Right kidney (tissue), 1 donor: ENCODE results near the gene KRCC1.
"Not testable (repeated sequence)": the region's sequence is repeated elsewhere in the genome, so short reads cannot be mapped to it uniquely, and the experiment has no call there.

Source experiments
- DNase-seq: peaks from one replicate; pipeline ENCODE4 v3.0.0-alpha.2; 2016

The KRCC1 gene

DNA sequence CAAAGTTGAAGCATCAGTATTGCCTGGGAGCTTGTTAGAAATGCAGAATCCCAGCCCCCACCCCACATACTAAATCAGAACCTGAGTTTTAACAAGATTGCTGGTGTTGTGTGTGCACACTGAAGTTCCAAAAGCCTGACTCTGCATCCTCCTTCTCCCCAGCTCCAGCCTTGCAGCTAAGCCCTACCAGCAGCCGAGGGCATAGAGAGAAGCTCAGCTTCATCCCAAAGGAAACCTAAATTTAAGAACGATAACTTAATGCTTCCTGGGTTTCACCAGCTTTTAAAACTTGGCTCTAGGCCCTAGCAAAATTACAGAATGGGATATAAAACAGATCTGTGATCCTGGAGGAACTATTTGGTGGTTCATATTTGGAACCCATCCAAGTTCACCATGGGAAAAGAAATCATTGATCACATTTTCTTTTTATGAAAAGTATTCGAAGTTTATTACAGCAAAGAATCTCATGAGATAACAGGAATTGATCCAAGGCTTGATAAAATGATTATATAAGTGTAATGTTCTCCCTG, 23.1 kb upstream of the KRCC1 start:
- DNase-seq = no peak

DNA sequence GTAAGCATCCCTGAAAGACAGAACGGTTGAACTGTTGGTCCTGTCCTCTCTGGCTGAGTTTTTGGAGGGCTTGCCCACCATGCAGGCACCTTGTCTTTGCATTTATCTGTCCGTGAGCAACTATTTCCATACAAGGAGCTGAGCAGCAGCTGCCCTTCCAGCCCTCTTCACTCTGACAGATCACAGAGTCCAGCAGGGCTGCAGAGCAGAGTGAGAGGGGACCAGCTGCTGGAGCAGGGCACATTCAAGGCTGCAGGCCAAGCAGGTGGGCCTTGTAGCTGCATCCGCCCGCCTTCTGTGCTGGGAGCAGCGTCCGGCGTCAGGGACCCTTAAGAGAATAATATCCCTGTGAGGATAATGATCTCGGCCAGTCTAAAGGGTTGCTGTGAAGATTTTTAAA, 21.5 kb upstream of the KRCC1 start:
- DNase-seq = no peak

DNA sequence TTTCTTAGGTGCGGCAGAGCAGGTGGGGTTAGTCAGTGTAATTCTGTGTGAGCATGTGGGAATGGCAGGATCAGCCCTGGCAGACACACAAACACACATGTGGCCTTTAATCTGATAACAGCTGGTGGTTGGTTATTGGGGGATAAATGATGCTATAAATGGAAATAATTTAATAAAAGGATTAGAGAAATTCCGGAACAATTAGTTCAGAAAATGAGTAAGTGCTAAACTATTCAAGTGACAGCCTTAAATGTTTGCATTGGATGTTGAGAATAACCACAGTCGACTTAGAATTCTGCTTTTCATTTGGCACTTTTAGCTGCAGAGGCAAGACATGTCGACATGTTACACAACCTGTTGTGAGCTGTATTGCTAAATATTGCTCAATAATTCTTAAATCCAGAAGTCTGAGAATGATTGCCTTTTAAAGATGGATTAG, 19.3 kb upstream of the KRCC1 start:
- no peak for DNase-seq

DNA sequence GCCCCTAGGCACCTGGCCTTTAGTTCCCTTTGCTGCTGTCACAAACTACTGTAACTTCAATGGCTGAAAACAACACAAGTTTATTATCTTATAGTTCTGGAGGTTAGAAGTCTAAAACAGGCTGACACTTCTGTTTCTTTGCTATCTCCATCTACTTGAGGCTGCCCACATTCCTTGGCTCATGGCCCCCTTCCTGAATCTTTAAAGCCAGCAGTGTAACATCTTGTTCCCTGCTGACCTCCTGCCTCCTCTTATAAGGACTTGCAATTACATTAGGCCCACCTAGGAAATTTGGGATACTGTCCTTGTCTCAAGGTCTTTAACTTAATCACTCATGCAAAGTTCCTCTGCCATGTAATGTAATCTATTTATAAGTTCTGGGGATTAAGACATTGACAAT, 18.6 kb upstream of the KRCC1 start:
- DNase-seq = no peak

DNA sequence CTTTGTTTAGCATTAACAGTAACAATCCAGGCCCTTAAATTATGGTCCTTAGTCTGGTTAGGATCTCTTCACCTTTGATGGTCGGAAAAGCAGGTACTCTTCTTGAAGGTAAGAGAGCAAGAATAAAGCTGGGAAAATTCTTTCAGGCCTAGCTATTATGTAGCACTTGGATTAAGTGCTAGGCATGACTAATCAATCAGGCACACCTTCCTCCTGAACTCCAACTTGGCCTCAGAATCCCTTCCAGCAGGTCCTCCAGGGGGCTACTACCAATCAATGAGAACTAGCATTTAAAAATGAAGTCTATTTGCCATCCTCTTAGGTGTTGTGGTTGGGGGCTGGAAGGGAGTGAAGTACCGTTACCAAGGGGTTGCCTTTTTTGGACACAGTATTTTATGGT, 15.8 kb upstream of the KRCC1 start:
- no peak for DNase-seq

DNA sequence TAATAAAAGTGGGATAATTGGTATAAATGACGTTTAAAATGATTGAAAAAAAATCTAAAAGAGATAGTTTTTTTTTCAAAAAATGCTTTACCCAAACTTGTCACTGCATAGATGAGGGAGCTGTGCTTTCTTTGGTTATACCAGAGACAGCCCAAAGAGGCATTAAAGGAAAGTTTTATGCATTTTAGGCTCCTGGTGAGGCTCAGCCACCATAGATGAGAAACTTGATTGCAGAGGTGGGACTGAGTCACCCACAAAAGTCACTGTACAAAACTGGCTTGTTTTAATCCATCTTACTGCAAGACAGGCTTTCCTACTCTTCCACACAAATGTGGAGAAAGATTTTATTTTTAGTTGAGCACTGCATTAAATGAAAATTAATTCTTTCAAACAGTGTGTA, 14.5 kb upstream of the KRCC1 start:
- no peak for DNase-seq

DNA sequence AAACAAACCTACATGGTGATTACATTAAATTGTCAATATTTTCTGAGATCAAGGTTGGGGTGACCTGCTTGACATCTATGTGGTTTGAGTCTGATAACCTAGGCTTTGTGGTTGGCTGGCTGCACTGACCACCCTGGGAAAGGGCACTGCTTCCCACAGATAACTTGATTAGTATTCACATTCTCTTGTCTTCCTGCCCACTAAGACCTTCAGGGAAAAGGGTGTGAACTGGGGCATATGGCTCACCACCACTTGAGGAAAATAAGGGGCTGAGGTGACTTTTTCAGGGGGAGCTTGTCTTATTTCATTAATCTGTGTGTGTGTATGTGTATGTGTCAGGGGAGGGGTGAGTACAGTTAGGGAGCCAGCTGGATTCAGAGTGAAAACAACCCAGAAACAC, 13.5 kb upstream of the KRCC1 start:
- DNase-seq = no peak

DNA sequence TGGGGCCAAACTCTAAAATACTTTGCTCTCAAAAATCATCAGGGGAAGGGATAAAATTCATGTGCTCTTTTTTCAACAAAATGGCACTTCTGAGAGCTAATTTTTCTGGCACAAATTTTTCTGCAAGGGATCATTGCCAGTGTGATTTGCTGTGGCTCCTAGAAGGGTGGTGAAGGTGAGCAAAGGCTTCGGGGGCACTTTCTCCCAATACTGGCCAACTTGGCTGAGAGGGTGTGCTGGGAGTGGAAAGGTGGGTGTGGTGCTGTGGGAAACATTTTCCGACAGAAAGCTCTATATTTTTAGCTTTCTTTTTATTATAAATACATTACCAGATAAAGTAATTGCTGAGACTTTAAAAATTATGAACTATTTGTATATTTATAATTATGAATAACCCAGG, 12.5 kb upstream of the KRCC1 start:
- DNase-seq = no peak

DNA sequence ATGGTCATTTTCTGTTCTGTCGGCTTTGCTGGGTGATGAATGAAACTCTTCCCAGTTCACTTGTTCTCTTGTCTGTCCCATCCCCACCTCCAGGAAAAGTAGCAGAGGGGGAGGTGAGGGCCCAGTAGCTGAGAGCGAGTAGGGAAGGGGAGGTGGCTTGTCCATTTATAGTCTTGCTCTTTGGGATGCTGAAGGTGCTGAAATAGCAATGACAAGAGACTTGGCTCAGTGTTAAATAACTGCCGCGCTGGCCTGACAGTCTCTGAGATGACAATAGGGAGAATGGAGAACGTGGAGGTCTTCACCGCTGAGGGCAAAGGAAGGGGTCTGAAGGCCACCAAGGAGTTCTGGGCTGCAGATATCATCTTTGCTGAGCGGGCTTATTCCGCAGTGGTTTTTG, 12.0 kb upstream of the KRCC1 start, which contains the start of gene SMYD1:
SMYD1 (plus strand) TSS at position 228 of the 400 bp plus-strand sequence; CDS start at position 268, 40 bp downstream.
- no peak for DNase-seq

DNA sequence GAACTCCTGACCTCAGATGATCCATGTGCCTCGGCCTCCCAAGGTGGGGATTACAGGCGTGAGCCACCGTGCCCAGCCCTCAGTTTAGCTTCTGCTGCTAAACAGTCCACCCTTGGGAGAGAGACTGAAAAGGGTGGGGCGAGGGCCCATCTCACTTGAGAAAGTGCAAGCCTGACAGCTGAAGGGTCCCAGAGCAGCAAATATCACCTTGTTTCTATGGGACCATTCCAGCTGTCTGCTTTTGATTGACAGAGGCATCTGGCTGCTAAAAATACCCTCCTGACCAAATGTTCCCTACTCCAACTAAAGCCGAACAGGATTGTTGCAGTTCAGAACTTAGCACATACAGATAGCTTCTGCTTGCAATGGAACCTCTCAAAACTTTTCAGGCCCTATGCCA, 11.6 kb upstream of the KRCC1 start:
- no peak for DNase-seq

DNA sequence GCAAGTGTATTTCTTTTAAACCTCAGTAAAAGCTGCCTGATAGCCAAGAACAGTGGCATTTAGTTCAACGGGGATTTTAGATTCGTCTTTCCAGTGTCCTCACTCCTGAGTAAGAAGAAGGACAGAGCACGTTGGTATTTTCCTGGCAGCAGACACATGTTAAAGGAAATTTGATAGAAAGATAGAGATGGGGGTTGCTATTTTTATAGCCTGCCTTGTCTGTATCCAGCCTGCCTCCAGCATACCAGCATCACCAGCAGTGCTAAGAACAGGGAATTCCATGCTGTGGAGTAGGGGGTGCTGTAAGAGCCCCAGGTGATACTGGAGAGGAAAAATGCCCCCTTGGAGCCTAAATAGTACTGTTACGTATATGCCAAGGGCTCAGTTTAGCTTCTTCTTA, 11.0 kb upstream of the KRCC1 start:
- DNase-seq = no peak

DNA sequence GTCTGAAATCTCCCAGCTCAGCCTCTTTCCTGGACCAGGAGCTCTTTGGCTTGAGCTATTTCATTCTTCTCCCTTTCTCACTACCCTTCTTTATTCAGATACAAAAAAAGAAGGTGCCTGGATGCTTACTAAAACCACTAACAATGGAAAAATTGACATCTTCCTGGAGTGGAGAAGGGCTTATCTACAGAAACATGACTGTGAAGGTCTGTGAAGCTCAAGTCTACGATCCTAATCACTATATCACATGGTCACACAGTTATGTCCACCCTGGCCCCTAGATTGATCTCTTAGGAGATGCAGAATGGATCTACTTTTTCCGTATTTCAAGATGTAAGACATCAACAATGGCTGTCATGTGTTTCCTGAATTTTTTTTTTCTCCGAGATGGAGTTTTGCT, 5.7 kb upstream of the KRCC1 start:
- DNase-seq = no peak

DNA sequence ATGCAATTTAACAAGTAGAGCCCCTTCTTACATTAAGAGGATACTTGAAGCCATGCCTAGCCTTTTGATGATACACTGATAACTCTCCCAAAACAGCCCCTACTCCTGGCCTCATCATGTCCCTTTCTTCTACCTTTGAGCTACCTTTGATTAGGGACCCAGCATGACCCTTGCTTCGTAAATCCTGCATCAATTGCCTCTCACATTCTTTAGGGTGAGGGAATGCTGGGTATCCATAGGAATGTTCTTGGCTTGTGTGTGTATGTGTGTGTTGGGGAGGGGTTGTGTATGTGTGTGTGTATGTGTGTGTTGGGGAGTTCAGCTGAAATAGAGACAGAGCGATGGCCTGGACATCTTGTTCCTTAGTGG, 5.3 kb upstream of the KRCC1 start:
- no peak for DNase-seq

DNA sequence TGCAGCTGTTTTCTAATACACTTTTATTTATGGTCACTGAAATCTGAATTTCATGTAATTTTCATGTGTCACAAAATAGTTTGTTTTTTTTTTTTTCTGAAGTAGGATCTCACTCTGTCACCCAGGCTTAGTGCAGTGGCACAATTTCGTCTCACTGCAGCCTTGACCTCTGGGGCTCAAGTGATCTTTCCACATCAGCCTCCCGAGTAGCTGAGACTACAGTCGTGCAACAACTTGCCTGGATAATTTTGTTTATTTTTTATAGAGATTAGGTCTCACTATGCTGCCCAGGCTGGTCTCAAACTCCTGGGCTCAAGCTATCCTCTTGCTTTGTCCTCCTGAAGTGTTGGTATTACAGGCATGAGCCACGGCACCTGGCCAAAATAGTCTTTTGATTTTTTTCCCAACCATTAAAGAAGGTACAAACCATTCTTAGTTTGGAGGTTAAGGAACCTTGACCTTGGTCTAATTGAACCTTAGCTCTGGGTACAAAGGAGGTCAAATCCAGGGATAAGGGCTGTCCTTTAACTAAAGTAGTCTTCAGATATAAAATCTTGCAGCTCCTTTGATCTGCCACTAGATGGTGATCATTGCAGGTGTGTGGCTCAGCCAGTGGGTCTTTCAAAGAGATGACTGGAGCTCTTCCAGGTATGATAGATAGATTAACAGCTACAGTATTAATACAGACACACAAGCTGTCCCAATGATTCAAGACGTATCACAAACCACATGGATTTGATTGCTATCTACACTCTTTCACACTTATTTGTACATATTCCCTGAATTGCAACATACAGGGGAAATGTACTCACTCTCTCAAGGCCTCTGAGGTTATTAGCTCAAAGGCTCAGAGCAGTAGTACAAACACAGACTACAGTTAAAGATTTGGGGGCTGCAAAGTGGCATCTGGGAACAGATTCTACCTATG, 4.7 kb upstream of the KRCC1 start:
- DNase-seq = peak; percentile 37

DNA sequence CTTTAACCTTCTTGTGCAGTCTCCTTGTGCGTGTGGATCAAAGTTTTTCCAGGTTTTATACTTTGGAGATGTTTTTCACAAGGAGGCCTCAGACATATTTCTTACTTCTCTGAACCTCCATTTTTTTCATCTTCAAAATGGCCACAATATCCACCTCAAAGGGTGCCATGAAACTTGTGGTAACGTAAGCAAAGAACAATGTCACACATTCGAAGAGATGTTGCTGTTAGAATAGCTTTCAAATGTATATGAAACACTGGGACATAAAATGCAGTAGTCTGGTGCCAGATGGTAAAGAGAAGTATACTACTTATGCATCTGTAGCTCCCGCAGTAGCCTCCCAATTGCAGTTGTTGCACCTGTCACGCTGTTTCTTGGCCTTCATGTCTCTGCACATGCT, 2.6 kb upstream of the KRCC1 start:
- no peak for DNase-seq

DNA sequence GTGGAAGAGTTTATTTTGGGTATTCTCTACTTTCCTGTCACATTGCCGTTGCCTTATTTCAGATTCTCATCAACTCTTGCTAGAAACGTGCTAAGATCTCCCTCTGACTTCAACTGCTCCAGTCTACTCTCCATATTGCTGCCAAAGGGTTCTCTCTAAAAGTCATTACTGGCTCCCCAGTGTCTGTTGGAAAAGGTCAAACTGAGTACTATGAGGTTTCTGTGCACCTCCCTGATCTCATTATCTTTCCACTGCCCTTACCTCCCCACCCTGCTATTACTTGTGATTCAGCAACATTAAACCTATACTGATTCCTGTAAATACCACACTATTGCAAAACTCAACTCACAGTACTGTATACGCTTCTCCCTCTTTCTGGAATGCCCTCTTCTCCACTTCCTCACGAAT, 1.9 kb upstream of the KRCC1 start:
- no peak for DNase-seq

DNA sequence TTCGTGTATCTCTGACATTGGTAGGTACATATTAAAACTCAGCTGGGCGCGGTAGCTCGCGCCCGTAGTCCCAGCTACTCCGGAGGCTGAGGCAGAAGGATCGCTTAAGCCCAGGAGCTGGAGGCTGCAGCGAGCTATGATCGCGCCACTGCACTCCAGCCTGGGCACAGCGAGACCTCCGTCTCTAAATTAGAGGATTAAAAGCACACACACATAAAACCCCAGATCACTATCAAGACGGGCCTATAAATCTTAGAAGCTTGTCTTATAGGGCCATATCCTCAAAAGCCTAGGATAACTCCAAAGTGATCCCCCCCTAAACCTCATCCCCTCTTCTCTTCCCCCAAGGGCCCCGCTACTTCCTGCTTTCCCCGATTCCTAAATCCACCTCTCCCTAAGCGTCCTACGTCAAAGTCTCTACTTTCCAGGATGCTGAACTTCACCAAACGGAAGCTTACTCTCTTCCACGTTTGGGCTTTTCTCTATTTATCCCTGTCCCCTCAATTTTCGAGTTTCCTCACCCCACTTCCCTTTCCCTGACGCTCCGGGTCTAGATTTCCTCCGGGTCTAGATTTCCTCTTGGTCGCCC, 707 bp downstream of the KRCC1 start:
- DNase-seq = no peak

DNA sequence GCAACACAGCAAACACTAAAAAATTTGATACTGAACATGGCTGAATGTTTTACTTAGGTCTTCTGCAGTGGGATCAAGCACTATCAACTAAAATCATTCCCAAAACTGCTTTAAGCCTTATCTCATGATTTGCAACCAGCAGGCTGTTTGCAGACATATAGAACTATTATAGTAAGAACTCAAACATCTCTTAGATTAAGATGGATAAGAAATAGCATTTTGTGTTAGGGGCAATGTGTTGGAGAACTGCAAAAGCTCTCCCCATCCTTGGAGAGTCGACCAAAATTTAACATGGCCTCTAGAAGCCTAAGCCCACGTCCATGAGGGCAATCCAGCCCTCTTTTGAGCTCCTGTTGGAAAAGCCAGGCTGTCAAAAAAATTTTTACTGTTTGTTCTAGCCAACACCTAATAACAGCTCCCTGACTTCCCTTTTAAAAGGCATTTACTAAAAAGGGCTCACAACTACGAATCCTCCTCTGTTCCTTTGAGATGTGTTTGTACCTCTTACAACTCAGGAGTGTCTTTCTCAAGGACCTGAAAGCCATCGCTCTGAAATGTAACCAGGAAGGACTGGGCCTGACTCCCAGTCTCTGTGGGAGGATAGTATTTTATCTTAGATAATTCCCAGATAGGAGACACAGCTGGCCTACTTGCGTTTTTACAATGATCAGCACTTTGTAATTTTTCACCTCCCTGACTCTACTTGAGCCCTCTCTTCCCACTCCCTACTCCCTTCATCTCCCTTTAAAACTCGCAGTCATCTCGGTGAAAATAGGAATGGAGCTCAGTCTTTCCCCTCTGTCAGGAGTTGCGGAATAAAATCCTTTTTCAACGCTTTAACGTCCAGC, 1.4 kb downstream of the KRCC1 start:
- no peak for DNase-seq

DNA sequence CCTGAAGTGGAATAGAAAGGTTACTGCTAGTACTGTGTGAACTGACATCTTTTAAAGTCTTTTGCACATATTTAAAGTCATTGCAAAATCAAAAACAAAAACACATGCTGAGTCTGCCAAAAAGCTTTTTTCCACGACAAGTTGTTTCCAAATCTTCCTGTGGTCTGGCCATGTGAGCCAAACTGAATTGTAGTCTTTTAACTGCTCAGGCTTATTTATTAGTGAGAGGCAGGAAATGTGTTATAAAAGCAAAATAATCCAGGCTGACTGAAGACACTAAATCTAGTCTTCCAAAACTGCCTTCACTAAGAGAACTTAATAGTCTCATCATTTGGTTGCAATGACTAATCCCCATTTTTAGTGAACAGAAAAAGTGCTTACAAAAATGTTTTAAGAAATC, 2.3 kb downstream of the KRCC1 start:
- DNase-seq = no peak

DNA sequence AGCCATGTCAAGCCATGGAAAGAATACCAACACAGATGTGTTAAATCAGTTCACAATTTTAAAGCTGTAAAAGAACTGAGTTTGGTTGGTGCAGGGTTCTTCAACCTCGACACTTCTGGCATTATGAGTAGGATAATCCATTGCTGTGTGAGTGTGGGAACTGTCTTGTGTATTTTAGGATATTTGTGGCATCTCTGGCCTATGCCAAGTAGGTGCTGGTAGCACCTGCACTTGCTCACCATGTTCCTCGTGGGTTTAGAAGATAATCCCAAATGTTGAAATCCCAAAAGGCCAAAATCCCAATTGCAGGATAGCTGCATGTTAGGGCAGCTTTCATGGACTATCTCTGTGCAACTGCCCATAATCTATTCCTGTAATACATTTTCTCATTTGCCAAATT, 3.8 kb downstream of the KRCC1 start:
- DNase-seq = no peak

DNA sequence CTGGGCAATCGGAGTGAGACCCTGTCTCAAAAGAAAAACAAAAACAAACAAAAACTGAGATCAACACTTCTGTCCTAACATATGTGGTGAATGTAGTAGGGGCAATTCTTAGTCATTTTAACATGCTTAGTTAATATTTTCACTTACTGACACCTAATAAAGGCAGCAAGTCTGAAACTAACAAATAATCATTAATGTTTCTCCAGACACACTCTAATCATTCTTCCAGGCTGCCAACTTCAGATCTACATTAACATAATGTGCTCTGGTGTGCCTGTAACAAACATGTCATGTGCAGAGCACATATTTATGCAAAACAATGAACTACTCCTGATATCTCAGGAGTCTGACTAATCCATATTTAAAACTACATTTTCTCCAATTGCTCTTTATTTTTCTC, 6.0 kb downstream of the KRCC1 start:
- no peak for DNase-seq

DNA sequence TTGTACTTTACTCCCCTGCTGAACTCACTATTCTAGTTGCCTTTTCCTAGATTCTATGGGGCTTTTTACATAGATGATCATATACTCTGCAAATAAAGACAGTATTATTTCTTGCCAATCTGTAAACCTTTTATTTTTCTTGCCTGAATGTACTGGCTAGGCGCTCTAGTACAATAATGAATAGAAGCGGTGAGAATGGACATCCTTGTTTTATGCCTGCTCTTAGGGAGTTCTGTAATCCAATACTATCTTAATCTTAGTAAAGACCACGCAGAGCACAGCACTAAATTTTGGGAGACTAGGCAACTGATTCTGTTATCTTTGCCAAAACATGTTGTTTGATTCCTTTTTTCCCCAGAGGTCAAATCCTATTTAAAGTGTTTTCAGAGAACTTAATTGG, 7.0 kb downstream of the KRCC1 start:
- DNase-seq = no peak

DNA sequence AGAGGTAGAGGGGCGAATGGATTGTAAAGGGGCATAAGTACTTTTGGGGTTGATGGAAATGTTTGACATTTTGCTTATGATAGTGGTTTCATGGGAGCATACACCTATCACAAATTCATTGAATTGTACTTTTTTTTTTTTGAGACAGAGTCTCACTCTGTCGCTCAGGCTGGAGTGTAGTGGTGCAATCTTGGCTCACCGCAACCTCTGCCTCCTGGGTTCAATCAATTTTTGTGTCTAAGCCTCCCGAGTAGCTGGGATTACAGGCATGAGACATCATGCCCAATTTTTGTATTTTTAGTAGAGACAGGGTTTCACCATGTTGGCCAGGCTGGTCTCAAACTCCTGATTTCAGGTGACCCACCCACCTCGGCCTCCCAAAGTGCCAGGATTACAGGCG, 10.0 kb downstream of the KRCC1 start:
- DNase-seq = not testable (repeated sequence)
